ENCODE results near the gene CPNE4. TPM values are rescaled to one million over a fixed set of nuclear protein-coding genes. Genes with fewer than 3 reads are reported as not detected.

CPNE4 gene
- total and polyA plus RNA-seq, 9 of the 15 experiments (the other 6 are each of a cell fraction or from before 2014, with no cell fraction given): not detected

DNA sequence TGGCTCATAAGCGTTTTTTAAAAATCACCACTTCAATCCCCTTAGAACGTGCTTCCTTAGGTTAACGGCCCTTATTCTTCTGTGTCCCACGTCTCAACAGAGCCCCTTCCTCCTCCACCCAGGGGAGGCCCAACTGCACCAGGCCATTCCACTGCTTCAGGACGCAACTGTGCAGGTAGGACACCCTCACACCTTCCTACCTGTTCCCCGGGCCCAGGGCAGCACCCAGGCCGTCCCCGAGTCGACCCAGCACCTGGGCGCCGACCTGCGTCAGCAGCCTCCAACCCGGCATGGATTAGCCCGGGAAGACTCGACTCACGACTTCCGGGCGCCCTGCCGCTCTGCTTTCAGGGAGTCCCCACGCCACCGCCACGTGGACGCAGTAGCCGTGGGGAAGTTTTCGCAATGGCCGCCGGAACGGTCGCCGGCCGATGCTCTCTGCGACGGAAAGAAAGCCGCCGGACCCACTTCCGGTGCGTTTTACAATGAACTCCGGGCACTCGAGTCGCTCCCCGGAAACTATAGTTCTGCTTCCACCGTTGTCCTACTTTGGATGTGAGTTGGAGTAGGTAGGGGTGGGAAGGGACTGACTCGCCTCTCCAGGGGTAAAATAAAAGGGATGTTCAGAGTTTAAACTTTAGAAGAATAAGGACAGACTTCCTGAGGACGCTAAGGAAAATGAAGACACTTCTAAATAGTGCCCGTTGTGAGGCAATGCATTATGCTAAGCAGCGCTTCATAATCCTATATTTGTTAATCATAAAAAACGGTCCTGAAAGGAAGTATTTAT lies 532.1 kb downstream of the CPNE4 start, which contains the start of gene MRPL3 (continued):
- TF ChIP-seq, protein P1, sequence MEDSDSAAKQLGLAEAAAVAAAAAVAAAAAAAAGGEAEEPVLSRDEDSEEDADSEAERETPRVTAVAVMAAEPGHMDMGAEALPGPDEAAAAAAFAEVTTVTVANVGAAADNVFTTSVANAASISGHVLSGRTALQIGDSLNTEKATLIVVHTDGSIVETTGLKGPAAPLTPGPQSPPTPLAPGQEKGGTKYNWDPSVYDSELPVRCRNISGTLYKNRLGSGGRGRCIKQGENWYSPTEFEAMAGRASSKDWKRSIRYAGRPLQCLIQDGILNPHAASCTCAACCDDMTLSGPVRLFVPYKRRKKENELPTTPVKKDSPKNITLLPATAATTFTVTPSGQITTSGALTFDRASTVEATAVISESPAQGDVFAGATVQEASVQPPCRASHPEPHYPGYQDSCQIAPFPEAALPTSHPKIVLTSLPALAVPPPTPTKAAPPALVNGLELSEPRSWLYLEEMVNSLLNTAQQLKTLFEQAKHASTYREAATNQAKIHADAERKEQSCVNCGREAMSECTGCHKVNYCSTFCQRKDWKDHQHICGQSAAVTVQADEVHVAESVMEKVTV (CRISPR knock-in tag; IDR thresholded peaks at IDR 0.05): no peak
- 0 out of 2 replicates have a peak, but pooled peaks have one; percentile 54 for TF ChIP-seq ZNF589 (CRISPR knock-in tag; IDR thresholded peaks at IDR 0.05; ENCODE audit: low read depth)
- TF ChIP-seq SIN3A (IDR thresholded peaks at IDR 0.05; ENCODE audit: borderline replicate concordance in 2 of 2, control insufficient read depth in 1 of 2, low read depth in 2 of 2, low read length in 2 of 2): peak in 1 of 2 experiments; percentile 87; a peak in 1 of 4 replicates
- no peak for TF ChIP-seq TCFL5 (CRISPR knock-in tag; conservative IDR thresholded peaks at IDR 0.05)
- no peak for TF ChIP-seq NR2F6 (CRISPR knock-in tag; IDR thresholded peaks at IDR 0.05)
- 0 out of 2 replicates have a peak, but pooled peaks have one; percentile 34 for TF ChIP-seq ZBTB17 (CRISPR knock-in tag; IDR thresholded peaks at IDR 0.05)
- TF ChIP-seq, protein P2, sequence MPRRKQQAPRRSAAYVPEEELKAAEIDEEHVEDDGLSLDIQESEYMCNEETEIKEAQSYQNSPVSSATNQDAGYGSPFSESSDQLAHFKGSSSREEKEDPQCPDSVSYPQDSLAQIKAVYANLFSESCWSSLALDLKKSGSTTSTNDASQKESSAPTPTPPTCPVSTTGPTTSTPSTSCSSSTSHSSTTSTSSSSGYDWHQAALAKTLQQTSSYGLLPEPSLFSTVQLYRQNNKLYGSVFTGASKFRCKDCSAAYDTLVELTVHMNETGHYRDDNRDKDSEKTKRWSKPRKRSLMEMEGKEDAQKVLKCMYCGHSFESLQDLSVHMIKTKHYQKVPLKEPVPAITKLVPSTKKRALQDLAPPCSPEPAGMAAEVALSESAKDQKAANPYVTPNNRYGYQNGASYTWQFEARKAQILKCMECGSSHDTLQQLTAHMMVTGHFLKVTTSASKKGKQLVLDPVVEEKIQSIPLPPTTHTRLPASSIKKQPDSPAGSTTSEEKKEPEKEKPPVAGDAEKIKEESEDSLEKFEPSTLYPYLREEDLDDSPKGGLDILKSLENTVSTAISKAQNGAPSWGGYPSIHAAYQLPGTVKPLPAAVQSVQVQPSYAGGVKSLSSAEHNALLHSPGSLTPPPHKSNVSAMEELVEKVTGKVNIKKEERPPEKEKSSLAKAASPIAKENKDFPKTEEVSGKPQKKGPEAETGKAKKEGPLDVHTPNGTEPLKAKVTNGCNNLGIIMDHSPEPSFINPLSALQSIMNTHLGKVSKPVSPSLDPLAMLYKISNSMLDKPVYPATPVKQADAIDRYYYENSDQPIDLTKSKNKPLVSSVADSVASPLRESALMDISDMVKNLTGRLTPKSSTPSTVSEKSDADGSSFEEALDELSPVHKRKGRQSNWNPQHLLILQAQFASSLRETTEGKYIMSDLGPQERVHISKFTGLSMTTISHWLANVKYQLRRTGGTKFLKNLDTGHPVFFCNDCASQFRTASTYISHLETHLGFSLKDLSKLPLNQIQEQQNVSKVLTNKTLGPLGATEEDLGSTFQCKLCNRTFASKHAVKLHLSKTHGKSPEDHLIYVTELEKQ (CRISPR knock-in tag; IDR thresholded peaks at IDR 0.05): no peak
- TF ChIP-seq, protein P3, sequence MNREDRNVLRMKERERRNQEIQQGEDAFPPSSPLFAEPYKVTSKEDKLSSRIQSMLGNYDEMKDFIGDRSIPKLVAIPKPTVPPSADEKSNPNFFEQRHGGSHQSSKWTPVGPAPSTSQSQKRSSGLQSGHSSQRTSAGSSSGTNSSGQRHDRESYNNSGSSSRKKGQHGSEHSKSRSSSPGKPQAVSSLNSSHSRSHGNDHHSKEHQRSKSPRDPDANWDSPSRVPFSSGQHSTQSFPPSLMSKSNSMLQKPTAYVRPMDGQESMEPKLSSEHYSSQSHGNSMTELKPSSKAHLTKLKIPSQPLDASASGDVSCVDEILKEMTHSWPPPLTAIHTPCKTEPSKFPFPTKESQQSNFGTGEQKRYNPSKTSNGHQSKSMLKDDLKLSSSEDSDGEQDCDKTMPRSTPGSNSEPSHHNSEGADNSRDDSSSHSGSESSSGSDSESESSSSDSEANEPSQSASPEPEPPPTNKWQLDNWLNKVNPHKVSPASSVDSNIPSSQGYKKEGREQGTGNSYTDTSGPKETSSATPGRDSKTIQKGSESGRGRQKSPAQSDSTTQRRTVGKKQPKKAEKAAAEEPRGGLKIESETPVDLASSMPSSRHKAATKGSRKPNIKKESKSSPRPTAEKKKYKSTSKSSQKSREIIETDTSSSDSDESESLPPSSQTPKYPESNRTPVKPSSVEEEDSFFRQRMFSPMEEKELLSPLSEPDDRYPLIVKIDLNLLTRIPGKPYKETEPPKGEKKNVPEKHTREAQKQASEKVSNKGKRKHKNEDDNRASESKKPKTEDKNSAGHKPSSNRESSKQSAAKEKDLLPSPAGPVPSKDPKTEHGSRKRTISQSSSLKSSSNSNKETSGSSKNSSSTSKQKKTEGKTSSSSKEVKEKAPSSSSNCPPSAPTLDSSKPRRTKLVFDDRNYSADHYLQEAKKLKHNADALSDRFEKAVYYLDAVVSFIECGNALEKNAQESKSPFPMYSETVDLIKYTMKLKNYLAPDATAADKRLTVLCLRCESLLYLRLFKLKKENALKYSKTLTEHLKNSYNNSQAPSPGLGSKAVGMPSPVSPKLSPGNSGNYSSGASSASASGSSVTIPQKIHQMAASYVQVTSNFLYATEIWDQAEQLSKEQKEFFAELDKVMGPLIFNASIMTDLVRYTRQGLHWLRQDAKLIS (CRISPR knock-in tag; IDR thresholded peaks at IDR 0.05): peak; percentile 59; the same call in 1 of the 2 replicates
- no peak for TF ChIP-seq ZNF165 (CRISPR knock-in tag; IDR thresholded peaks at IDR 0.05; ENCODE audit: borderline replicate concordance)
- TF ChIP-seq CEBPG (CRISPR knock-in tag; IDR thresholded peaks at IDR 0.05): 0 out of 2 replicates have a peak, but pooled peaks have one; percentile 39
- TF ChIP-seq CEBPG (tag; conservative IDR thresholded peaks at IDR 0.05 in 1 of 2, IDR thresholded peaks at IDR 0.05 in 1 of 2): peak; percentile 48 to 58; a peak in 3 of 4 replicates
- peak; percentile 96; the same call in 1 of the 2 replicates for TF ChIP-seq LCOR (CRISPR knock-in tag; IDR thresholded peaks at IDR 0.05)
- no peak for TF ChIP-seq ETS2 (tag; IDR thresholded peaks at IDR 0.05; ENCODE audit: borderline replicate concordance, poor library complexity, severe bottlenecking)

Data from K562 (cell line).